Muscle of leg (tissue), 11 donors: ENCODE results near the gene UBXN2A. TPM values are rescaled to one million over a fixed set of nuclear protein-coding genes. Genes with fewer than 3 reads are reported as not detected.
A peak's percentile ranks its signal among the peaks of the same experiment; 100 is the strongest.

ENCODE experiments used
- DNase-seq: peaks from one replicate; pipeline ENCODE4 v3.0.0; 2013
- H3K27ac ChIP-seq: one replicate; pipeline ENCODE4 v1.5.1; 2013; ENCODE audit warnings: mild to moderate bottlenecking, low read length, control low read depth
- H3K27me3 ChIP-seq: one replicate; pipeline ENCODE4 v1.6.1; 2013; ENCODE audit warnings: low read length; ENCODE audit not compliant: control insufficient read depth, insufficient read depth
- H3K36me3 ChIP-seq: one replicate; pipeline ENCODE4 v1.6.1; 2013; ENCODE audit warnings: low read length; ENCODE audit not compliant: control insufficient read depth, insufficient read depth
- H3K4me1 ChIP-seq: one replicate; pipeline ENCODE4 v1.6.1; 2013; ENCODE audit warnings: low read length; ENCODE audit not compliant: control insufficient read depth, insufficient read depth
- H3K4me3 ChIP-seq: one replicate; pipeline ENCODE4 v1.5.1; 2013; ENCODE audit warnings: low read length, control low read depth
- H3K9me3 ChIP-seq: replicated peaks from 2 replicates; pipeline ENCODE4 v1.6.1; 2013; ENCODE audit warnings: low read depth, low read length; ENCODE audit not compliant: control insufficient read depth
- WGBS: methylation state at CpG from one replicate; pipeline ENCODE4 v1.1.5; 2013; ENCODE audit warnings: missing lambda C conversion rate; ENCODE audit not compliant: insufficient coverage; 5-methylcytosine and 5-hydroxymethylcytosine counted together
- polyA plus RNA-seq, 8 donors: library from polyadenylated mRNA; unstranded; fragments of 120-200 nt; gene quantifications; one replicate each; pipeline versions ENCODE4 v1.2.1 to v1.2.3, GENCODE V29; 2013; ENCODE audit warnings: inconsistent platforms in 1 of 8, low replicate concordance in 1 of 8; ENCODE audit not compliant: insufficient read length in 8 of 8, insufficient read depth in 1 of 8
- total RNA-seq: library from RNA; stranded (reverse); fragments of 120-200 nt; gene quantifications from one replicate; pipeline ENCODE4 v1.2.4, GENCODE V29; 2013

The UBXN2A gene
- total and polyA plus RNA-seq, 9 donors = 13.8 to 23.9 (median 19.0) TPM

GRCh38 chr2:23912054-23912453 lies 28.2 kb upstream of the UBXN2A start:
- no CpG with 5 or more reads among the region's 3 CpGs for WGBS
- H3K27me3 ChIP-seq = no peaks in the 10 kb centered on the region
- H3K27ac ChIP-seq = no peak overlapping the region
- H3K4me1 ChIP-seq = no peaks in the 10 kb centered on the region
- no peak overlapping the region for H3K4me3 ChIP-seq
- no peak for DNase-seq
- H3K9me3 ChIP-seq = no peaks in the 10 kb centered on the region
- H3K36me3 ChIP-seq = no peaks in the 10 kb centered on the region

GRCh38 chr2:23915327-23915726 lies 24.9 kb upstream of the UBXN2A start:
- no CpG with 5 or more reads among the region's 7 CpGs for WGBS
- H3K4me3 ChIP-seq = no peak overlapping the region
- no peaks in the 10 kb centered on the region for H3K27me3 ChIP-seq
- no peaks in the 10 kb centered on the region for H3K9me3 ChIP-seq
- no peak overlapping the region for H3K27ac ChIP-seq
- H3K4me1 ChIP-seq = no peaks in the 10 kb centered on the region
- no peak for DNase-seq
- H3K36me3 ChIP-seq = no peaks in the 10 kb centered on the region

GRCh38 chr2:23916727-23917405 lies 23.4 kb upstream of the UBXN2A start:
- no peaks in the 10 kb centered on the region for H3K4me1 ChIP-seq
- DNase-seq = no peak
- no peak overlapping the region for H3K27ac ChIP-seq
- no peaks in the 10 kb centered on the region for H3K36me3 ChIP-seq
- no peaks in the 10 kb centered on the region for H3K27me3 ChIP-seq
- no peak overlapping the region for H3K4me3 ChIP-seq
- no CpG with 5 or more reads among the region's 3 CpGs for WGBS
- no peaks in the 10 kb centered on the region for H3K9me3 ChIP-seq

- no peaks in the 10 kb centered on the region for H3K27me3 ChIP-seq
- H3K4me3 ChIP-seq = no peak overlapping the region
- H3K36me3 ChIP-seq = no peaks in the 10 kb centered on the region
- no peaks in the 10 kb centered on the region for H3K9me3 ChIP-seq
- WGBS = no CpG with 5 or more reads among the region's 8 CpGs
- no peaks in the 10 kb centered on the region for H3K4me1 ChIP-seq
- no peak overlapping the region for H3K27ac ChIP-seq
- DNase-seq = no peak
Measured at GRCh38 chr2:23918837-23919489, 21.3 kb upstream of the UBXN2A start.

- Histone ChIP-seq H3K36me3 (peaks cover 2% of the 10 kb centered on the region), H3K27ac (no peak overlapping the region), H3K27me3 (no peaks in the 10 kb centered on the region), H3K9me3 (no peaks in the 10 kb centered on the region), H3K4me1 (peaks cover 7% of the 10 kb centered on the region), H3K4me3 (no peak overlapping the region)
- no peak for DNase-seq
- WGBS = no CpG with 5 or more reads among the region's 7 CpGs
Measured at GRCh38 chr2:23924589-23925359, 15.5 kb upstream of the UBXN2A start.

- Histone ChIP-seq H3K36me3 (peaks cover 6% of the 10 kb centered on the region), H3K4me3 (peak overlapping the region; percentile 94), H3K4me1 (peaks cover 7% of the 10 kb centered on the region), H3K9me3 (no peaks in the 10 kb centered on the region), H3K27ac (peak overlapping the region; percentile 99), H3K27me3 (no peaks in the 10 kb centered on the region)
- 0% methylated on average over 8 of the region's 13 CpGs for WGBS
- peak; percentile 88 for DNase-seq
Measured at GRCh38 chr2:23925702-23926289, 14.5 kb upstream of the UBXN2A start.

GRCh38 chr2:23926290-23926749 lies 13.9 kb upstream of the UBXN2A start:
- H3K27ac ChIP-seq = peak overlapping the region; percentile 99
- peaks cover 6% of the 10 kb centered on the region for H3K36me3 ChIP-seq
- WGBS = under 1% methylated on average over 39 of the region's 39 CpGs
- H3K4me3 ChIP-seq = peak overlapping the region; percentile 94
- H3K27me3 ChIP-seq = no peaks in the 10 kb centered on the region
- DNase-seq = no peak
- H3K4me1 ChIP-seq = peaks cover 7% of the 10 kb centered on the region
- no peaks in the 10 kb centered on the region for H3K9me3 ChIP-seq

- WGBS = under 1% methylated on average over 88 of the region's 88 CpGs
- peaks cover 7% of the 10 kb centered on the region for H3K4me1 ChIP-seq
- peak; percentile 99 for DNase-seq
- H3K4me3 ChIP-seq = peak within 1 kb of the TSS; percentile 94
- H3K36me3 ChIP-seq = peaks cover 10% of the 10 kb centered on the region
- H3K27ac ChIP-seq = peak within 1 kb of the TSS; percentile 100
- H3K9me3 ChIP-seq = no peaks in the 10 kb centered on the region
- no peaks in the 10 kb centered on the region for H3K27me3 ChIP-seq
Measured at GRCh38 chr2:23926750-23927571, 13.3 kb upstream of the UBXN2A start, which contains the start of gene ATAD2B. Gene ATAD2B (minus strand): TSS chr2:23927123. CDS start chr2:23926770, 353 bp downstream.

- Histone ChIP-seq H3K36me3 (peaks cover 8% of the 10 kb centered on the region), H3K27me3 (no peaks in the 10 kb centered on the region), H3K4me3 (no peak overlapping the region), H3K9me3 (no peaks in the 10 kb centered on the region), H3K4me1 (peaks cover 5% of the 10 kb centered on the region), H3K27ac (no peak overlapping the region)
- DNase-seq = no peak
- WGBS = no CpG with 5 or more reads among the region's 1 CpG
Measured at GRCh38 chr2:23934259-23934658, 6.0 kb upstream of the UBXN2A start.
